H1 (cell line): ENCODE measurements around the gene CD59. TPM values are rescaled to one million over a fixed set of nuclear protein-coding genes. Genes with fewer than 3 reads are reported as not detected.
A peak's percentile ranks its signal among the peaks of the same experiment; 100 is the strongest.

Experiments
- CTCF ChIA-PET: fragments of 300-600 bp; sonication (Branson Sonifier 250); formaldehyde crosslinking; loops from one replicate; lab custom pipeline; 2021; ENCODE audit not compliant: partially characterized antibody; lab: Charles Lee
- POLR2A ChIA-PET: fragments of 300-600 bp; sonication (Branson Sonifier 250); formaldehyde crosslinking; loops from one replicate; lab custom pipeline; 2021; ENCODE audit warnings: inconsistent platforms; ENCODE audit not compliant: partially characterized antibody; lab: Charles Lee
- DNase-seq, 2 experiments: peaks; one replicate each; pipeline versions ENCODE4 v3.0.0 to v3.0.0-alpha.2; 2010 to 2022; ENCODE audit warnings: low spot score in 2 of 2, low read depth in 1 of 2, mixed read lengths in 1 of 2
- FAIRE-seq: peaks from 2 replicates; lab custom pipeline; 2011; peaks lifted over from hg19 to GRCh38; lab: Jason Lieb, UNC
- H2AFZ ChIP-seq: 2 replicates; pipeline ENCODE4 v1.8.1; 2012; ENCODE audit warnings: low read length, inconsistent platforms
- H2AK5ac ChIP-seq: 2 replicates; pipeline ENCODE4 v1.6.1; 2013; ENCODE audit warnings: low read depth, low read length
- H2BK120ac ChIP-seq: replicated peaks from 2 replicates; pipeline ENCODE3; 2013; ENCODE audit warnings: low read depth, low read length, inconsistent platforms
- H2BK12ac ChIP-seq: 2 replicates; pipeline ENCODE4 v1.6.1; 2013; ENCODE audit warnings: low read depth, low read length
- H2BK15ac ChIP-seq: 2 replicates; pipeline ENCODE4 v1.6.1; 2013; ENCODE audit warnings: low read length
- H2BK20ac ChIP-seq: 2 replicates; pipeline ENCODE4 v1.6.1; 2013; ENCODE audit warnings: low read length
- H2BK5ac ChIP-seq: 2 replicates; pipeline ENCODE4 v1.6.1; 2013; ENCODE audit warnings: low read depth, low read length
- H3K14ac ChIP-seq: 2 replicates; pipeline ENCODE4 v1.6.1; 2013; ENCODE audit warnings: inconsistent platforms; ENCODE audit not compliant: insufficient read length
- H3K18ac ChIP-seq: 2 replicates; pipeline ENCODE4 v1.6.1; 2013; ENCODE audit warnings: low read length; ENCODE audit errors: extremely low read depth
- H3K23ac ChIP-seq: 2 replicates; pipeline ENCODE4 v1.6.1; 2013; ENCODE audit warnings: inconsistent platforms; ENCODE audit not compliant: insufficient read length
- H3K23me2 ChIP-seq: 2 replicates; pipeline ENCODE4 v1.6.1; 2013; ENCODE audit warnings: low read depth, low read length
- H3K27ac ChIP-seq: 2 replicates; pipeline ENCODE4 v1.6.1; 2011; ENCODE audit warnings: low read depth, low read length, inconsistent platforms
- H3K27me3 ChIP-seq, 4 experiments: replicated peaks in 1 of 4; 1 replicate in 1 of 4; 2 replicates in 3 of 4; pipeline versions ENCODE4 v1.6.1 to v1.8.1; 2011 to 2013; ENCODE audit warnings: low read length in 3 of 4, mild to moderate bottlenecking in 3 of 4, inconsistent platforms in 2 of 4, mixed read lengths in 2 of 4, moderate library complexity in 1 of 4; ENCODE audit not compliant: control insufficient read depth in 3 of 4, insufficient read depth in 3 of 4; ENCODE audit errors: extremely low read depth in 1 of 4
- H3K36me3 ChIP-seq, 4 experiments: 2 replicates each; pipeline versions ENCODE4 v1.6.1 to v1.8.1; 2011 to 2013; ENCODE audit warnings: mild to moderate bottlenecking in 4 of 4, low read length in 3 of 4, moderate library complexity in 2 of 4, control low read depth in 1 of 4, inconsistent platforms in 1 of 4; ENCODE audit not compliant: insufficient read depth in 4 of 4, control insufficient read depth in 2 of 4
- H3K4ac ChIP-seq: replicated peaks from 2 replicates; pipeline ENCODE3; 2013; ENCODE audit warnings: low read length, low read depth, mixed read lengths, inconsistent platforms; ENCODE audit not compliant: insufficient read length
- H3K4me1 ChIP-seq, 4 experiments: replicated peaks in 1 of 4; 1 replicate in 1 of 4; 2 replicates in 3 of 4; pipeline versions ENCODE4 v1.6.1 to v1.8.1; 2011 to 2013; ENCODE audit warnings: low read length in 3 of 4, inconsistent platforms in 2 of 4, mixed read lengths in 1 of 4; ENCODE audit not compliant: insufficient read depth in 4 of 4, control insufficient read depth in 3 of 4
- H3K4me2 ChIP-seq, 2 experiments: 2 replicates each; pipeline versions ENCODE4 v1.6.1 to v1.8.1; 2011 to 2013; ENCODE audit warnings: low read depth in 2 of 2, low read length in 2 of 2, control low read depth in 1 of 2, inconsistent platforms in 1 of 2, mild to moderate bottlenecking in 1 of 2; ENCODE audit not compliant: insufficient read depth in 1 of 2
- H3K4me3 ChIP-seq, 4 experiments: fragments of 200-600, 300-600 bp in 1 of 4; sonication (generic), shearing (Covaris generic), sonication (Bioruptor Twin) in 1 of 4; 2 replicates each; pipeline versions ENCODE4 v1.5.1 to v1.8.1; 2011 to 2016; ENCODE audit warnings: low read length in 4 of 4, low read depth in 3 of 4, control low read depth in 2 of 4, inconsistent platforms in 2 of 4, mild to moderate bottlenecking in 2 of 4, mixed read lengths in 1 of 4, moderate library complexity in 1 of 4; ENCODE audit not compliant: insufficient read depth in 2 of 4; ENCODE audit errors: extremely low read depth in 1 of 4
- H3K56ac ChIP-seq: replicated peaks from 2 replicates; pipeline ENCODE3; 2013; ENCODE audit warnings: low read depth, mild to moderate bottlenecking, mixed read lengths, low read length, inconsistent platforms; ENCODE audit not compliant: insufficient read length
- H3K79me1 ChIP-seq: 2 replicates; pipeline ENCODE4 v1.6.1; 2013; ENCODE audit warnings: low read depth, low read length, control low read depth
- H3K79me2 ChIP-seq, 2 experiments: 2 replicates each; pipeline versions ENCODE4 v1.6.1 to v1.8.1; 2012 to 2013; ENCODE audit warnings: low read length in 2 of 2, mild to moderate bottlenecking in 2 of 2, inconsistent platforms in 1 of 2; ENCODE audit not compliant: insufficient read depth in 2 of 2, control insufficient read depth in 1 of 2
- H3K9ac ChIP-seq, 4 experiments: replicated peaks in 1 of 4; 1 replicate in 1 of 4; 2 replicates in 3 of 4; pipeline versions ENCODE4 v1.6.1 to v1.8.1; 2011 to 2013; ENCODE audit warnings: low read depth in 3 of 4, low read length in 3 of 4, control low read depth in 2 of 4, mild to moderate bottlenecking in 2 of 4, moderate library complexity in 2 of 4, inconsistent platforms in 1 of 4; ENCODE audit errors: extremely low read depth in 1 of 4
- H3K9me3 ChIP-seq, 2 experiments: 2 replicates each; pipeline versions ENCODE4 v1.6.1 to v1.8.1; 2012 to 2013; ENCODE audit warnings: mild to moderate bottlenecking in 2 of 2, moderate library complexity in 2 of 2, control low read depth in 1 of 2, inconsistent platforms in 1 of 2, low read depth in 1 of 2, low read length in 1 of 2, mixed read lengths in 1 of 2; ENCODE audit not compliant: insufficient read depth in 2 of 2
- H4K20me1 ChIP-seq, 2 experiments: replicated peaks in 1 of 2; 2 replicates each; pipeline versions ENCODE3 to v1.8.1; 2011 to 2013; ENCODE audit warnings: inconsistent platforms in 2 of 2, low read length in 2 of 2, mild to moderate bottlenecking in 1 of 2; ENCODE audit not compliant: insufficient read depth in 2 of 2, control insufficient read depth in 1 of 2
- H4K5ac ChIP-seq: 2 replicates; pipeline ENCODE4 v1.6.1; 2013; ENCODE audit warnings: low read length, low read depth, mixed read lengths, inconsistent platforms; ENCODE audit not compliant: insufficient read length
- H4K8ac ChIP-seq: 2 replicates; pipeline ENCODE4 v1.8.0; 2013; ENCODE audit warnings: mild to moderate bottlenecking, moderate library complexity, low read length, inconsistent platforms; ENCODE audit not compliant: insufficient read depth; ENCODE audit errors: extremely low read depth
- H4K91ac ChIP-seq: replicated peaks from 2 replicates; pipeline ENCODE3; 2013; ENCODE audit warnings: low read length, mixed read lengths, inconsistent platforms; ENCODE audit not compliant: insufficient read length
- CHD1 ChIP-seq: IDR thresholded peaks from 2 replicates; pipeline ENCODE4 v1.6.1; 2012; ENCODE audit warnings: low read depth, low read length, improper control_type of control experiment
- CTBP2 ChIP-seq: IDR thresholded peaks from 2 replicates; pipeline ENCODE4 v1.7.0; 2011; ENCODE audit warnings: borderline replicate concordance, mild to moderate bottlenecking, moderate library complexity, mixed read lengths, low read length; ENCODE audit not compliant: insufficient read depth, insufficient read length
- POLR2AphosphoS5 ChIP-seq: IDR thresholded peaks from 2 replicates; pipeline ENCODE4 v1.6.1; 2011; ENCODE audit warnings: low read depth, low read length
- RFX5 ChIP-seq: IDR thresholded peaks from 2 replicates; pipeline ENCODE4 v1.6.1; 2011; ENCODE audit warnings: low read depth, low read length, improper control_type of control experiment, borderline replicate concordance
- SP4 ChIP-seq: IDR thresholded peaks from 2 replicates; pipeline ENCODE4 v1.6.1; 2012; ENCODE audit warnings: low read length, inconsistent platforms
- TCF12 ChIP-seq: IDR thresholded peaks from 2 replicates; pipeline ENCODE4 v1.6.1; 2011; ENCODE audit warnings: low read depth, mild to moderate bottlenecking, low read length
- WGBS, 2 experiments: shearing (Covaris generic) in 1 of 2; methylation state at CpG; one replicate each; pipeline versions ENCODE4 v1.1.6 to v1.1.7; 2013 to 2015; ENCODE audit warnings: low lambda C conversion rate in 2 of 2, mixed read lengths in 2 of 2, inconsistent platforms in 1 of 2, low coverage in 1 of 2, missing lambda C conversion rate in 1 of 2; ENCODE audit not compliant: insufficient replicate concordance in 2 of 2, insufficient coverage in 1 of 2, insufficient read length in 1 of 2; ENCODE audit errors: extremely low coverage in 1 of 2, missing lambda C conversion rate in 1 of 2; 5-methylcytosine and 5-hydroxymethylcytosine counted together
- polyA plus RNA-seq, 7 experiments: library from polyadenylated mRNA; depleted of rRNA in 3 of 7; stranded (reverse) in 5 of 7; unstranded in 2 of 7; fragments of >200 nt in 5 of 7; fragments of 200-250 nt in 2 of 7; gene quantifications; 1 replicate in 5 of 7; 2 replicates in 1 of 7; 4 replicates in 1 of 7; pipeline versions ENCODE4 v1.2.1 to v1.2.3, GENCODE V29; 2011 to 2013; ENCODE audit warnings: missing spikeins in 2 of 7, mixed read lengths in 2 of 7
- total RNA-seq: library from RNA; stranded (reverse); fragmentation: NEBNext Ultra II Directional; extraction: Animal tissue kit (Norgen Biotek cat#: 25700); gene quantifications from 2 replicates; pipeline ENCODE4 v1.2.1, GENCODE V29; 2021
- TF ChIP-seq, protein P1 (sequence below): IDR thresholded peaks from 2 replicates; pipeline ENCODE4 v1.6.1; 2011; ENCODE audit warnings: low read length, improper control_type of control experiment

The CD59 gene
- total and polyA plus RNA-seq, 2 of the 8 experiments (the other 6 are each of a cell fraction or from before 2014, with no cell fraction given), result 63.1 to 90.3 TPM

DNA sequence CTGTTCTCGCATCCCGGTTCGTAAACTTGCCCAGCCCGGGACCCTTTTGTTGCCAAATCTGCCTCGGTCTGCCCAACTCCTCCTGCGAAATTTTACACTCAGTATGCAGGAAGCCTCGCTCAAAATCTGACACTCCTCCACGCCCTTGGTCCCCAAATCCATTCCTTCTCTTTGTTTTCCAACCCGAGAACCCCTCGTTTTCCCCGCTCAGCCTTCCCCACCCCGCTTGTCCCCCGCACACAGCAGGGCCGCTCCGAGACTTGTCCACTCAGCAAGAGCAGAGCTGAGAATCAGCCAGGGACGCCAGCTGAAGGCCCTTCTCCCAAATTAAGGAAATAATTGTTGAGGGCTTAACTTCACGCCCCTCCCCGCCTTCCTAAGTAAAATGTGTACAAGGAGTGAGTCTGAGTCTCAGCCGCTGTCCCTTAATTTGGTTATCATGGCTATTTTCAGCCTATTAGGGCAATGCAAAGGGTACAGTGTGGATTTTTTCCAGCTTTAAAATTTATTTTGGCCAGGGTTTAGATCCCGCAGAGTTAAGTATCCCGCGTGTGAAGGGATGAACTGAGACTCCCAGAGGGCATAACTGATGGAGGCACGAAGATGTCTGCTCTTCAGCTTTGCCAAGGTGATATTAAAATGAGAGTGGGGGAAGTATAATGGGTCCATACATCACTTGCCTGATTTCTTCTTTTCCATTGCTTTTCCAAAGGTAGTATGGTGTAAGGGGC lies 38.7 kb upstream of the CD59 start:
- H3K23ac ChIP-seq, result no peak overlapping the region
- no peak overlapping the region for H3K14ac ChIP-seq
- H2BK20ac ChIP-seq, result no peak overlapping the region
- peak overlapping the region; percentile 60; the same call in 1 of the 2 replicates for H3K18ac ChIP-seq
- ChIA-PET POLR2A (interaction anchor here (0.6 to 2.1 kb wide), 7 partner anchors 11 to 74 kb away, joined by 3 to 7 read pairs (median 4); partner anchors contain the start of genes C11orf91 and CD59), CTCF (interaction anchor here (0.6 to 1.5 kb wide), 4 partner anchors 32 to 754 kb away, joined by 3 read pairs; no protein-coding TSS in a partner anchor)
- WGBS, 2 experiments, result 9% methylated on average over 23 of the region's 23 CpGs; no CpG with 5 or more reads in 1 of the 2 experiments
- H3K9me3 ChIP-seq, result no peaks in the 10 kb centered on the region
- peaks cover 0 to 13% (median 2%) of the 10 kb centered on the region in 4 experiments; a peak in 3 of 7 replicates for H3K27me3 ChIP-seq
- H2BK15ac ChIP-seq, result no peak overlapping the region
- H2AK5ac ChIP-seq, result no peak overlapping the region
- H2BK120ac ChIP-seq, result no peak overlapping the region
- DNase-seq (no peak), FAIRE-seq (no peak)
- H3K4me3 ChIP-seq, result peak overlapping the region; percentile 66 to 90 (median 80)
- 0 out of 4 replicates have a peak, but pooled peaks cover 0 to 9% of the 10 kb centered on the region in 2 experiments for H3K79me2 ChIP-seq
- no peak overlapping the region for H4K91ac ChIP-seq
- no peak overlapping the region; the same call in 1 of the 2 replicates for H2BK12ac ChIP-seq
- H3K4ac ChIP-seq, result no peak overlapping the region
- H3K79me1 ChIP-seq, result no peaks in the 10 kb centered on the region
- H3K4me1 ChIP-seq, result peaks cover 9 to 14% (median 12%) of the 10 kb centered on the region in 4 experiments
- H3K36me3 ChIP-seq, result no peaks in the 10 kb centered on the region
- H2BK5ac ChIP-seq, result no peak overlapping the region
- no peak overlapping the region for H3K27ac ChIP-seq
- H3K56ac ChIP-seq, result no peak overlapping the region
- 0 out of 2 replicates have a peak overlapping the region, but pooled peaks have one; percentile 82 for H4K8ac ChIP-seq
- TF ChIP-seq, protein P1, sequence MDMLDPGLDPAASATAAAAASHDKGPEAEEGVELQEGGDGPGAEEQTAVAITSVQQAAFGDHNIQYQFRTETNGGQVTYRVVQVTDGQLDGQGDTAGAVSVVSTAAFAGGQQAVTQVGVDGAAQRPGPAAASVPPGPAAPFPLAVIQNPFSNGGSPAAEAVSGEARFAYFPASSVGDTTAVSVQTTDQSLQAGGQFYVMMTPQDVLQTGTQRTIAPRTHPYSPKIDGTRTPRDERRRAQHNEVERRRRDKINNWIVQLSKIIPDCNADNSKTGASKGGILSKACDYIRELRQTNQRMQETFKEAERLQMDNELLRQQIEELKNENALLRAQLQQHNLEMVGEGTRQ, result no peak
- no peak for TF ChIP-seq RFX5
- no peak for TF ChIP-seq TCF12
- no peak for TF ChIP-seq CHD1
- no peak for TF ChIP-seq SP4
- TF ChIP-seq POLR2AphosphoS5, result no peak
- TF ChIP-seq CTBP2, result no peak
- peak overlapping the region; percentile 53 to 90 (median 68) for H3K9ac ChIP-seq
- H4K5ac ChIP-seq, result no peak overlapping the region
- peak overlapping the region; percentile 93 for H2AFZ ChIP-seq
- H3K4me2 ChIP-seq, result peak overlapping the region; percentile 90 to 96
- peaks cover 7% of the 10 kb centered on the region; the same call in 1 of the 2 replicates for H3K23me2 ChIP-seq
- H4K20me1 ChIP-seq, result peaks cover 2 to 13% of the 10 kb centered on the region in 2 experiments
